SKM-1 (cell line): ENCODE measurements around the gene LRCH2.
"Not testable (repeated sequence)": the region's sequence is repeated elsewhere in the genome, so short reads cannot be mapped to it uniquely, and the experiment has no call there.

ENCODE experiments used
- DNase-seq: peaks from one replicate; lab custom pipeline; 2025; ENCODE audit not compliant: unreplicated experiment; lab: John Stamatoyannopoulos, UW

LRCH2 gene

DNA sequence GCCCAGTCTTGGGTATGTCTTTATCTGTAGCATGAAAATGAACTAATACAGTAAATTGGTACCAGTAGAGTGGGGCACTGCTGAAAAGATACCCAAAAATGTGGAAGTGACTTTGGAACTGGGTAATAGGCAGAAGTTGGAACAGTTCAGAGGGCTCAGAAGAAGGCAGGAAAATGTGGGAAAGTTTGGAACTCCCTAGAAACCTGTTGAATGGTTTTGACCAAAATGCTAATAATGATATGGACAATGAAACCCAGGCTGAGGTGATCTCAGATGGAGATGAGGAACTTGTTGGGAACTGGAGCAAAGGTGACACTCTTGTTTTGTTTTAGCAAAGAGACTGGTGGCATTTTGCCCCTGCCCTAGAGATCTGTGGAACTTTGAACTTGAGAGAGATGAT, 24.3 kb downstream of the LRCH2 start:
- DNase-seq: not testable (repeated sequence)

DNA sequence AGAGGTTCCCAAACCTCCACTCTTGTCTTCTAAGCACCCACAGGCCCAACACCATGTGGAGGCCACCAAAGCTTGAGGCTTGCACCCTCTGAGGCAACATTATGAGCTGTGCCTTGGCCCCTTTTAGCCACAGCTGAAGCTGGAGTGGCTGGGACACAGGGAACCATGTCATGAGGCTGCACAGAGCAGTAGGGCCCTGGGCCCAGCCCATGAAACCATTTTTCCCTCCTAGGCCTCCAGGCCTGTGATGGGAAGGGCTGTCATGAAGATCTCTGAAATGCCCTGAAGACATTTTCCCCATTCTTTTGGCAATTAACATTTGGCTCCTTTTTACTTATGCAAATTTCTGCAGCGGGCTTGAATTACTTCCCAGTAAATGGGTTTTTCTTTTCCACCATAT, 29.9 kb downstream of the LRCH2 start:
- no peak for DNase-seq

DNA sequence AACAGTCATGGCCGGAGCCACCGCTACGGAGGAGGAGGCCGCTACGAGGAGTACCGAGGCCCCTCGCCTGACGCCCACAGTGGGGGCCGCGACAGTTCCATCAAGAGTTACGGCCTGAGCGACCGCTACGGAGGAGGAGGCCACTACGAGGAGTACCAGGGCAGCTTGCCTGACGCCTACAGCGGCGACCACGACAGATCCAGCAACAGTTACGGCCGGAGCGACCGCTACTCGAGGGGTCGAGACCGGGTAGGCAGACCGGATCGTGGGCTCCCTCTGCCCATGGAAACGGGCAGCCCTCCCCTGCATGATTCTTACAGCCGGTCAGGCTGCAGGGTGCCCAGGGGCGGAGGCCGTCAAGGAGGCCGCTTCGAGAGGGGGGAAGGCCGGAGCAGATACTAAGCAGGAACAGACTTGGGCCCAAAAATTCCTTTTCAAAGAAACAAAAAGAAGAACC, 41.6 kb downstream of the LRCH2 start:
- no peak for DNase-seq

DNA sequence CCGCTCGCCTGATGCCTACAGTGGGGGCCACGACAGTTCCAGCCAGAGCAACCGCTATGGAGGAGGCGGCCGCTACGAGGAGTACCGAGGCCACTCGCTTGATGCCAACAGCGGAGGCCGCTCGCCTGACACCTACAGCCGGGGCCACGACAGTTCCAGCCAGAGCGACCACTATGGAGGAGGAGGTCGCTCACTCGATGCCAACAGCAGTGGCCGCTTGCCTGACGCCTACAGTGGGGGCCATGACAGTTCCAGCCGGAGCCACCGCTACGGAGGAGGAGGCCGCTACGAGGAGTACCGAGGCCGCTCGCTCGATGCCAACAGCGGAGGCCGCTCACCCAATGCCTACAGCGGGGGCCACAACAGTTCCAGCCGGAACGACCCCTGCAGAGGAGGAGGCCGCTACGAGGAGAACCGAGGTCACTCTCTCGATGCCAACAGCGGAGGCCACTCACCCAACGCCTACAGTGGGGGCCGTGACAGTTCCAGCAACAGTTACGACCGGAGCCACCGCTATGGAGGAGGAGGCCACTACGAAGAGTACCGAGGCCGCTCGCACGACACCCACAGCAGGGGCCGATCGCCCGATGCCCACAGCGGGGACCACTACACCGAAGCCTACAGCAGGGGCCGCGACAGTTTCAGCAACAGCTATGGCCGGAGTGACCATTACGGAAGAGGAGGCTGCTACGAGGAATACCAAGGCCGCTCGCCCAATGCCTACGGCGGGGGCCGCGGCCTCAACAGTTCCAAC, 42.2 kb downstream of the LRCH2 start:
- DNase-seq: no peak

DNA sequence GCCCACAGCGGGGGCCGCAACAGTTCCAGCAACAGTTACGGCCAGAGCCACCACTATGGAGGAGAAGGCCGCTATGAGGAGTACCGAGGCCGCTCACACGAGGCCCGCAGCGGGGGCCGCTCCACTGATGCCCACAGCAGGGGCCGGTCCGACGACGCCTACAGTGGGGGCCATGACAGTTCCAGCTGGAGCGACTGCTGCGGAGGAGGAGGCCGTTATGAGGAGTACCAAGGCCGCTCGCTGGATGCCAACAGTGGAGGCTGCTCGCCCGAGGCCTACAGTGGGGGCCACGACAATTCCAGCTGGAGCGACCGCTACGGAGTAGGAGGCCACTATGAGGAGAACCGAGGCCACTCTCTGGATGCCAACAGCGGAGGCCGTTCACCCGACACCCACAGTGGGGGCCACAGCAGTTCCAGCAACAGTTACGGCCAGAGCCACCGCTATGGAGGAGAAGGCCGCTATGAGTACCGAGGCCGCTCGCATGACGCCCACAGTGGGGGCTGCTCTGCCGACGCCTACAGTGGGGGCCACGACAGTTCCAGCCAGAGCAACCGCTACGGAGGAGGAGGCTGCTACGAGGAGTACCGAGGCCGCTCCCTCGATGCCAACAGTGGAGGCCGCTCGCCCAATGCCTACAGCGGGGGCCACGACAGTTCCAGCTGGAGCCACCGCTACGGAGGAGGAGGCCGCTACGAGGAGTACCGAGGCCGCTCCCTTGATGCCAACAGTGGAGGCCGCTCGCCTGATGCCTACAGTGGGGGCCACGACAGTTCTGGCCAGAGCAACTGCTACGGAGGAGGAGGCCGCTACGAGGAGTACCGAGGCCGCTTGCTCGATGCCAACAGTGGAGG, 43.0 kb downstream of the LRCH2 start:
- no peak for DNase-seq

DNA sequence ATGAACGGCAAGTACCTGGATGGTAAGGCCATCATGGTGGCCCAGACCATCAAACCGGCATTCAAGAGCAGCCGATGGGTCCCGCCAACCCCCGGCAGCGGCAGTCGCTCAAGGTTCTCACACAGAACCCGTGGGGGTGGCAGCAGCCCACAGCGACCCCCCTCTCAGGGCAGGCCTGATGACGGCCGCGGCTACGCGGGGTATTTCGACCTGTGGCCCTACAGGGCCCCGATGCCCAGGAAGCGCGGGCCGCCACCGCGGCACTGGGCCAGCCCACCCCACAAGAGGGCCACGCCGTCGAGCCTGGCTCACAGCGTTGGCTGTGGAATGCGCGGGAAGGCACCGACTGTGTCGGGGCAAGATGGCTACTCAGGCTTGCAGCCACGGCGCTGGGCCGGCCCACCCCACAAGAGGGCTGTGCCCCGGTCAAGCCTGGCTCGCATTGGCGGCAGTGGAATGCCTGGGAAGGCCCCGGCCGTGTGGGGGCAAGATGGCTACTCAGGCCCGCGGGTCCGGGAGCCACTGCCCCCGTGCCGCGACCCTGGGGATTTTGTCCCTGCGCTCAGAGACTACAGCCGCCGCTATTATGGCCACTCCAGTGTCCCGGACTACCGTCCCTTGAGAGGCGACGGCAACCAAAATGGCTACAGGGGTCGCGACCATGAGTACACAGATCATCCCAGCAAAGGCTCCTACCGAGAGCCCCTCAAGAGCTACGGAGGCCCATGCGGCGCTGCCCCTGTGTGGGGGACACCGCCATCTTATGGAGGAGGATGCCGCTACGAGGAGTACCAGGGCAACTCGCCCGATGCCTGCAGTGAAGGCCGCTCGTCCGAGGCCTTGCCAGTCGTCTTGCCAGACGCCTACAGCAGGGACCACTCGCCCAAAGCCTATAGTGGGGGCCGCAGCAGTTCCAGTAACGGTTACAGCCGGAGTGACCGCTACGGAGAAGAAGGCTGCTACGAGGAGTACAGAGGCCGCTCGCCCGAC, 44.0 kb downstream of the LRCH2 start:
- no peak for DNase-seq

DNA sequence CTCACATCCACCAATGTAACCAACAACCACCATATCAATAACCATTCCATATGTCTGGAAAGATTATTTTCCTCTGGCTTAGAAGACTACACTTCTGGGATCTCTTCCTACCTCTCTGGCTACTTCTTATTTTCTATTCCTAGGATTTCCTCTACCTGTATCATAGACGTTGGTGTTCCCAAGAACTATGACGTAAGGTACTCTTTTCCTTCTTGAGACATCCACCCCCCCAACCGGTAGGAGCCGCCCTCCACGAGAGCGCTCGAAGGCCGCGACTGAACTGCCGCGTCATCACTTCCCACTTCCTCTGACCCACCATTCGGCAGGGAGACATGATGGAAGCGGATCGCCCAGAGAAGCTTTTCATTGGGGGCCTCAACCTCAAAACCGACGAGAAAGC, 44.8 kb downstream of the LRCH2 start, which contains the start of gene RBMXL3:
RBMXL3 (plus strand) TSS at position 301 of the 400 bp plus-strand sequence; CDS start at position 333, 32 bp downstream.
- DNase-seq: no peak

DNA sequence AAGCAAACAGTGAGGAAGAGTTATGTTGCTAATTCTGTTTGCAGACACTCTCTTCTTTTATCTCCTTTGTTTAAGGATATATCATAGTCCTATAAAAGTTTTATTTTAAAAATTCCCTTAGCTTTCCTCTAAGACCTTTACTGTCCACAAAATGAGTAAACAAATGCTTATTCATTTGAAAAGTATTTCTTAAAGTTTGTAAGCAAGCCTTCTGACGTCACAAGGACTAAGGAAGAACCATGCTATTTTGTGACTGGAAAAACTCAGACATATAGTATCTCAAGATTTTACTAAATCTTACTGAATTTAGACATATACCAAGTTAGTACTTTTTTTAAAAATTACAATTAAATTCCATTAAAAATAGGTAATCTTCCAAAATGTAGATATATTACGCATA, 49.9 kb downstream of the LRCH2 start:
- no peak for DNase-seq

DNA sequence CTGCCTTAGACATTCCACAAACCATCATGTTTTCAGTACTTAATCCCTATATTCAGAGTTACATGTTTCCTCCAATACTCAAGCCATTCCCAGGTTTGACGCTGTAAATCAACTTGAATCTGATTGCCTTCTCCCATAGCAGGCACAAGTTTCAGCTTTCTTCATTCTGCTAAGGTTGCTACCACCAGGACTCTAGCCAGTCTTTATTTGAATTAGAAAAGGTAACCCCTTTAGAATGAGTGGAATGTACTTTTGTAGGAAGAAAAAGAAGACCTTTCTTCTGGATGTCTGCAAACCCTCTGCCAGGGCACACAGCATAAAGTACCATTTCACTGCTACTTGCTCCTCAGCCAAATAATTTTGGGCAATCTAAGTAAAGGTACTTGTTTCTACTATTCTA, 55.4 kb downstream of the LRCH2 start:
- no peak for DNase-seq

DNA sequence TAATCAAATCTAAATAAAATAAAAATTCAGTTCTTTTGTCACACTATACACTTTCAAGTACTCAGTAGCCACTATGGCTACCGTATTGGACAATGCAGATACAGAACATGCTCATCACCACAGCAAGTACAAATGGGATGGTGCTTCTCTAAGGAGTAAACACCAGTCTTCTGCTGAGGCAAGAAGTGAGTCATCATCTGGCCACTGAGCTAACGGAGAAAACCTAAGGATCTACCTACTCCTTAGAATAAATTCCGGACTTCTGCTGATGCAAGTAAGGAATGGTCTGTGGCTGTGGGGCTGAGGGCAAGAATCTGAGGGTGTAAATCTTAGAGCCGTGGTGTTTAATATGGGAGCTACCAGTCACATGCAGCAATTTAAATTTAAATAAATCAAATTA, 56.0 kb downstream of the LRCH2 start:
- DNase-seq: no peak

DNA sequence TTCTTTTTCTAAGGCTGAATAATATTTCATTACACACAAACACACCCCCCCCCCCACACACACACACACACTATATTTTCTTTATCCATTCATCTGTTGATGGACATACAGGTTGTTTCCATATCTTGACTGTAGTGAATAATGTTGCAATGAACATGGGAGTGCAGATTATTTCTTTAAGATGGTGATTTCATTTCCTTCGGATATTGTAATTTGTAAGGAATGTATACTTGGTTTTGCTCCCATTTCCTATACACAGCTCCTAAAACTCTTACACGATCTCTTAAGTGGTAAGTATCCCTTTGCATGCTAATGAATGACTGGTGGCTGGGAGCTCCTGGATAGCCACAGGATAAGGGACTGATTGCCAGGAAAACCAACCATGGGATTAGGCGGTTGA, 59.3 kb downstream of the LRCH2 start:
- DNase-seq: no peak

DNA sequence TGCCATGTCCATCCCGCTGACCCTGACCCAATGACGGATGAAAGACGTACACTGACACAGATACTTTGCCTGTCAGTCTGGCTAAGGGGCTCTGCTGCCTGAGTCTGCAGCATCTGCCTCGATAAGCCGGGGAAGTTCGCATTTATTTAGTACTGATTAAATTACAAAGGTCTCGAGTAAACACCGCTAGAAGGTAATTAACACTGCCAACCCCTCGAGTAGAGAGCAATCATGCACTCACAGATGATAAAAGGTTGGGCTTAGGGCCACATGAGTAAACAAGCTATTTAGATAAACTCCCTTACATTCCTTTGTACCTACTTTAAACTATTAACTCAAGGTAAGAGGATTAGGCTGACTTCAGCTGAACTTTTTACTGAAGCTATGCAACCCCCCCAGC, 60.7 kb downstream of the LRCH2 start:
- DNase-seq: no peak

DNA sequence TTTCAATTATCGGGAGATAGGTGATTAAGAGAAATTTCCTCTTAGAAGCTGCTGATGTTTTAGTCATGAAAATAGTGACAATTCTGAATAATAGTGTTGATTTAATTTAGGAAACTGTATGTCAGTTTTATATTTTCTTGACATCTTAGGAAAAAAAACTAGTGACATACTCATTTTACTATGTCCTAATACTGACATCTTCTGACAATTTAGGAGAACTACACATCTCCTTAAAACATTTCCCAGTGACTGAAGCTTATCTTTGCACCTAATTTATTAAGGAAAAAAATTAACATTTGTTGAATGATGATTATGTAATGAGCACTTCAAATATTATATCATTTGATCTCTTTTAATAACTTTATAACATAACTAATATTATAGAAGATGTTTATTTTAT, 86.7 kb downstream of the LRCH2 start:
- no peak for DNase-seq

DNA sequence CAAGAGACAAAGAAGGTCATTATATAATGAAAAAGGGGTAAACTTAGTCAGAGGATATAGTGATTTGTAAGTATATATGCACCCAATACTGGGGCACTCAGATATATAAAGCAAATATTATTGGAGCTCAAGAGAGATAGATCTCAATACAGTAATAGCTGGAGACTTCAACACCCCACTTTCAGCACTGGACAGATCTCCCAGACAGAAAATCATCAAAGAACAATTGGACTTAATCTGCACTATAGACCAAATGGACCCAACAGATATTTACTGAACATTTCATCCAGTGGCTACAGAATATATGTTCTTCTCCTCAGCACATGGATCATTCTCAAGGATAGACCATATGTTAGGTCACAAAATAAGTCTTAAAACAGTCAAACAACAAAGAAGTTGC, 91.8 kb downstream of the LRCH2 start:
- DNase-seq: no peak

DNA sequence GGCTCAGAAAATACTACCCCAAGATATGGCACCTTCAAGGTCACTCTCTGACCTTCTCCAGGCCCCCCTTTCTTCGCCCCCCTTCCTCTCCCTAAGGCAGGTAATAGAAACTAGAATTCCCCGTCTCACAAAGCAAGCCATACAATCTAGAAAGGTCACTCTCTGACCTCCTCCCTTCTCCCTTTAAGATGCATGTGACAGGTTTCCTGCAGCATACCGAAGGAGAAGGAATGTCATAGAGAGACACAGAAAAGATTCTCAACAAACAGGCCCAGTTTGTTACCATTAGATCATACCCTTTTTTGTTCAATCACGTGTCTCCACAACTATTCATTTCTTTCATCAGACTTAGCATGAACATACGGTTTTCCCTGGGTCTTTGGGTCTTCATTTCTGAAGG, 95.9 kb downstream of the LRCH2 start:
- DNase-seq: no peak

DNA sequence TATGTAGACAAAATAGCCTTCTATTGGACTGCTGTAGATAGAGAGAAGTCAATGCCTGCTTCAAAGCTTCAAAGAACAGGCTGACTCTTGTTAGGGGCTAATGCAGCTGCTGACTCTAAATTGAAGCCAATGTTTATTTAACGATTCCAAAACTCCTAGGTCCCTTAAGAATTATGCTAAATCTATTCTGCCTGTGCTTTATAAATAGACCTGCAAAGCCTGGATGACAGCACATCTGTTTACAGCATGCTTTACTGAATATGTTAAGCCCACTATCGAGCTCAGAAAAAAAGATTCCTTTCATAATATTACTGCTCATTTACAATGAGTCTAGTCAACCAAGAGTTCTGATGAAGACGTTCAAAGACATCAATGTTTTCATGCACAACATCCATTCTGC, 99.5 kb downstream of the LRCH2 start:
- no peak for DNase-seq

DNA sequence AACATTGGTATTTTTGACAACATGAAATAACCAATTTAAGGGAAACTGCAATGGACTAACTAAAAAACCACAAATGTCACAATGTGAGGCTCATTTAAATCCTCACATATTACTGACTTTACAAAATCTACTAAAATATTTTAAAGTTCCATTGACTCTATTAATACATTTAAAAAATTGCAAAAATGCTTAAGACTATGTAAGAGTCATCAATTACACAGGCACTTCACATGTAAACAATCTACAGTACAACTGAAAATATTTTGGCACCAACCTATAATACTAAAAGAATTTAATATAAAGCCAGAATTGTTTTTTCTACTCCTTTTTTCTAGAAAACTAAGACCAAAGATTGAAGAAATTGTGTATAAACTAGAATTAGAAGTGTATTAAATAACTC, 121.5 kb downstream of the LRCH2 start:
- DNase-seq: no peak

DNA sequence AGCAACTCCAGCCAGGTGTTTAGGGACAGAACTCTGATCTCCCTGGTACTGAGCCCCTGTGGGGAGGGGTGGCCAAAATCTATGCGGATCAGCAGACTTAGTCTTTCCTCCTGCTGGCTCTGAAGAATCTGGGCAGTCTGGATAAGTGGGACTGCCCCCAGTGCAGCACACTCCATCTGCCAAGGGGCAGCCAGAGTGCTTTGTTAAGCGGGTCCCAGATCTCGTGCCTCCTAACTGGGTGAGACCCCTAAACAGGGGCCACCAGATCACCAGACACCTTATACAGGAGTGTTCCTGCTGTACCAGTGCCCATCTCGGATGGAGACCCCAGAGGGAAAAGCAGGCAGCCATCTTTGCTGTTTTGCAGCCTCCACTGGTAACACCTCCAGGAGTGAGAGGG, 135.0 kb downstream of the LRCH2 start:
- no peak for DNase-seq

DNA sequence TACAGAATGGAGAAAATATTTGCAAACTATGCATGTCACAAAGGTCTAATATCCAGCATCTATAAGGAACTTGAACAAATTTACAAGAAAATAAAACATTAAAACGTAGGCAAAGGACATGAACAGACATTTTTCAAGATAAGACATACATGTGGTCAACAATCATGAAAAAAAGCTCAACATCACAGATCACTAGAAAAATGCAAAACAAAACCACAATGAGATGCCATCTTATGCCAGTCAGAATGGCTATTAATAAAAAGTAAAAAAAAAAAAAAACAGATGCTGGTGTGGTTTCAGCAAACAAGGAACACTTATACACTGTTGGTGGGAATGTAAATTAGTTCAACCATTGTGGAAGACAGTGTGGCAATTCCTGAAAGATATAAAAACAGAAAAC, 140.7 kb downstream of the LRCH2 start:
- DNase-seq: no peak

DNA sequence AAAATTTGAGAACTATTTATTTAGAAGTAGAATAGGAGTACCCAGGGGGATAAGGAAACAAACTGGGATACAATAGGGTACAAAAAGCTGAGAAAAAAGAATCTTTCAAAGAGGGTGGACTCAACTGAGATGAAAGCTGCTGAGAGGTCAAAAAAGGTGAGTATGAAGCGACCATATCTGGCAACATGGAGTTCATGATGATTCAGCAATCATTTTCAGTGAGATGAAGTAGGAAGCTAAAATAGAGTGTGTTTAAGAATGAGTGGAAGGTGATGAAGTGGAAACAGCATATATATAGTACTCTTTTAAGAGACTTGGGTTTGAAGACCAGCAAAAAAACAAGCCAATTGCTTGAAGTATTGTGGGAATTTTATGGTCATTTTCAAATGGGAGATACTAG, 144.5 kb downstream of the LRCH2 start:
- DNase-seq: no peak

DNA sequence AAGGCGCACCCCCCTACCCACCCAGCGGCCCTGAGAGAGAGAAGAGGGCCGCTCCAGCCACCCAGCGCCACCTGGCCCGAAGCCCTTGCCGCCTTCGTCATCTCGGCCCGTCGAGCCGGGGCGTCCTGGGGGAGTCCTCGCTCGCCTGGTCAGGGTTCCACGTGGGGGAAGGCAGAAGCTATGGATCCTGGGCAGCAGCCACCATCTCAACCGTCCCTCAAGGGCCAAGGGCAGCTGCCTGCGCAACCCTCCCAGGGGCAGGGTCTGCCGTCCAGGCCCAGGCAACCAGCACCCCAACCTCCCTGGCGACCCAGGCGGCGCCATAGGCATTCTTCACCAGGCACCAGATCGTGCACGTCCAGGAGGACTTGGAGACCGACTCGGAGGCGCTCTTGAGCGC, 165.0 kb downstream of the LRCH2 start:
- no peak for DNase-seq
